Progenitor cell of endocrine pancreas (in vitro differentiated cells): ENCODE data around the gene EPS8L1. TPM values are rescaled to one million over a fixed set of nuclear protein-coding genes. Genes with fewer than 3 reads are reported as not detected.
"Not testable (repeated sequence)": the region's sequence is repeated elsewhere in the genome, so short reads cannot be mapped to it uniquely, and the experiment has no call there.

ENCODE experiments used
- DNase-seq: peaks from one replicate; pipeline ENCODE4 v3.0.0; 2021; ENCODE audit warnings: low spot score; ENCODE audit not compliant: unreplicated experiment
- H3K27ac Mint-ChIP-seq: 2 replicates; pipeline ENCODE4 v1.8.0; 2021; ENCODE audit warnings: mild to moderate bottlenecking, moderate library complexity, mixed read lengths
- H3K27me3 Mint-ChIP-seq: 2 replicates; pipeline ENCODE4 v1.8.0; 2021; ENCODE audit warnings: mixed read lengths
- H3K36me3 Mint-ChIP-seq: 2 replicates; pipeline ENCODE4 v1.8.0; 2022; ENCODE audit warnings: mixed read lengths; ENCODE audit not compliant: insufficient read depth
- H3K4me1 Mint-ChIP-seq: 2 replicates; pipeline ENCODE4 v1.8.0; 2021; ENCODE audit warnings: low read depth, mixed read lengths
- H3K4me3 Mint-ChIP-seq: 2 replicates; pipeline ENCODE4 v1.8.0; 2021; ENCODE audit warnings: low read depth, mild to moderate bottlenecking, moderate library complexity, mixed read lengths
- H3K9me3 Mint-ChIP-seq: 2 replicates; pipeline ENCODE4 v1.8.0; 2021; ENCODE audit warnings: low read depth, mixed read lengths
- total RNA-seq: library from RNA; stranded (reverse); gene quantifications from 2 replicates; pipeline ENCODE4 v1.2.1, GENCODE V29; 2021
- TF ChIP-seq, protein P1 (sequence below): fragments of 200-600 bp; sonication (generic); IDR thresholded peaks from one replicate; pipeline ENCODE4 v1.5.0; 2021; ENCODE audit warnings: antibody characterized with exemption, mild to moderate bottlenecking; ENCODE audit not compliant: unreplicated experiment

Gene EPS8L1
- total RNA-seq, 1 donor from 2014 or later, result 14.4 TPM

DNA sequence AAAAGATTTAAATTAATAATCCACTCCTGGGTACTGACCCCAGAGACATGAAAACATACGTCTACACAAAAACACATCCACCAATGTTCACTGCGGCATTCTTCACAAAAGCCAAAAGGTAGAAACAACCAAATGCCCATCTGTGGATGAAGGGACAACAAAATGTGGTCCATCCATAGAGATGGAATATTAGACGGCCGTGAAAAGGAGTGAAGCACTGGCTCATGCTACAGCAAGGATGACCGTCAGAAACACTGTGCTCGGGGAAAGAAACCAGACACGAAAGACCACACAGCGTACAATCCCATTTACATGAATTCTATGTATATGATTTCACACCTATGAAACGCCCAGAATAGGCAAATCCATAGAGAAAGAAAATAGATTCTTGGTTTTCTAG, 18.8 kb upstream of the EPS8L1 start:
- no peak for DNase-seq
- H3K4me3 Mint-ChIP-seq, result no peak overlapping the region
- H3K27me3 Mint-ChIP-seq, result no peaks in the 10 kb centered on the region
- TF ChIP-seq, protein P1, sequence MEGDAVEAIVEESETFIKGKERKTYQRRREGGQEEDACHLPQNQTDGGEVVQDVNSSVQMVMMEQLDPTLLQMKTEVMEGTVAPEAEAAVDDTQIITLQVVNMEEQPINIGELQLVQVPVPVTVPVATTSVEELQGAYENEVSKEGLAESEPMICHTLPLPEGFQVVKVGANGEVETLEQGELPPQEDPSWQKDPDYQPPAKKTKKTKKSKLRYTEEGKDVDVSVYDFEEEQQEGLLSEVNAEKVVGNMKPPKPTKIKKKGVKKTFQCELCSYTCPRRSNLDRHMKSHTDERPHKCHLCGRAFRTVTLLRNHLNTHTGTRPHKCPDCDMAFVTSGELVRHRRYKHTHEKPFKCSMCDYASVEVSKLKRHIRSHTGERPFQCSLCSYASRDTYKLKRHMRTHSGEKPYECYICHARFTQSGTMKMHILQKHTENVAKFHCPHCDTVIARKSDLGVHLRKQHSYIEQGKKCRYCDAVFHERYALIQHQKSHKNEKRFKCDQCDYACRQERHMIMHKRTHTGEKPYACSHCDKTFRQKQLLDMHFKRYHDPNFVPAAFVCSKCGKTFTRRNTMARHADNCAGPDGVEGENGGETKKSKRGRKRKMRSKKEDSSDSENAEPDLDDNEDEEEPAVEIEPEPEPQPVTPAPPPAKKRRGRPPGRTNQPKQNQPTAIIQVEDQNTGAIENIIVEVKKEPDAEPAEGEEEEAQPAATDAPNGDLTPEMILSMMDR, result no peak
- no peaks in the 10 kb centered on the region for H3K9me3 Mint-ChIP-seq
- peaks cover 17% of the 10 kb centered on the region for H3K36me3 Mint-ChIP-seq
- no peak overlapping the region for H3K27ac Mint-ChIP-seq
- H3K4me1 Mint-ChIP-seq, result no peaks in the 10 kb centered on the region

- Mint-ChIP-seq H3K4me3 (no peak overlapping the region), H3K27ac (no peak overlapping the region), H3K4me1 (peaks cover 2% of the 10 kb centered on the region), H3K9me3 (no peaks in the 10 kb centered on the region), H3K27me3 (peaks cover 4% of the 10 kb centered on the region), H3K36me3 (peaks cover 15% of the 10 kb centered on the region)
- TF ChIP-seq, protein P1, result no peak
- DNase-seq, result no peak
These were observed 16.7 kb upstream of the EPS8L1 start for GRCh38 chr19:55058781-55059610.

GRCh38 chr19:55060287-55060686, 15.4 kb upstream of the EPS8L1 start:
- H3K4me3 Mint-ChIP-seq, DNase-seq, H3K4me1 Mint-ChIP-seq, H3K27ac Mint-ChIP-seq, H3K27me3 Mint-ChIP-seq, H3K9me3 Mint-ChIP-seq: not testable (repeated sequence)
- H3K36me3 Mint-ChIP-seq, result peaks cover 15% of the 10 kb centered on the region

GRCh38 chr19:55062735-55063491, 12.8 kb upstream of the EPS8L1 start, which contains the start of gene RDH13:
TSS of gene RDH13 (minus strand) at chr19:55063148. CDS start at chr19:55063032, 116 bp downstream.
- Mint-ChIP-seq H3K4me1 (peaks cover 2% of the 10 kb centered on the region), H3K27ac (peak within 1 kb of the TSS; percentile 89), H3K27me3 (peaks cover 34% of the 10 kb centered on the region), H3K9me3 (no peaks in the 10 kb centered on the region), H3K4me3 (peak within 1 kb of the TSS; percentile 78), H3K36me3 (peaks cover 4% of the 10 kb centered on the region)
- TF ChIP-seq, protein P1, result no peak
- DNase-seq, result peak; percentile 90

DNA sequence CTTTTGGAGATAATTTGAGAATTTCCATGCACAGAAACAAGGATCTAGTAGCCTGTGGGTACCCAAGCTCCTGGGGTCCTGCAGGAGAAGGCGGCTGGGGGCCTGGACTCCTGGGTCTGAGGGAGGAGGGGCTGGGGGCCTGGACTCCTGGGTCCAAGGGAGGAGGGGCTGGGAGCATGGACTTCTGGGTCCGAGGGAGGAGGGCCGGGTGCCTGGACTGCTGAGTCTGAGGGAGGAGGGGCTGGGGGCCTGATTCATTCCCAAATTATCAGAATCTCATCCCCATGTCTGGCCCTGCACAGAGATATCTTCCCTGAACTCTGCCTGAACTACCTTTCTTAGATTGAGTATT, 12.2 kb upstream of the EPS8L1 start:
- Mint-ChIP-seq H3K27me3 (peaks cover 39% of the 10 kb centered on the region), H3K4me3 (peak overlapping the region; percentile 29), H3K36me3 (peaks cover 2% of the 10 kb centered on the region), H3K4me1 (peaks cover 2% of the 10 kb centered on the region), H3K9me3 (no peaks in the 10 kb centered on the region), H3K27ac (no peak overlapping the region)
- TF ChIP-seq, protein P1, result no peak
- DNase-seq, result no peak

- not testable (repeated sequence) for H3K27ac Mint-ChIP-seq, H3K36me3 Mint-ChIP-seq, DNase-seq, H3K4me3 Mint-ChIP-seq, H3K4me1 Mint-ChIP-seq, H3K9me3 Mint-ChIP-seq
- H3K27me3 Mint-ChIP-seq, result peaks cover 52% of the 10 kb centered on the region
These were observed 10.2 kb upstream of the EPS8L1 start for GRCh38 chr19:55065516-55065915.
